Neural crest cell (in vitro differentiated cells): ENCODE measurements around the gene ABHD17B. TPM values are rescaled to one million over a fixed set of nuclear protein-coding genes. Genes with fewer than 3 reads are reported as not detected.

Source experiments
- DNase-seq: peaks from one replicate; pipeline ENCODE4 v3.0.0; 2021; ENCODE audit warnings: low read depth, mixed read lengths, low spot score
- H3K27ac Mint-ChIP-seq: one replicate; pipeline ENCODE4 v1.8.0; 2021; ENCODE audit warnings: mild to moderate bottlenecking, mixed read lengths; ENCODE audit not compliant: unreplicated experiment
- H3K27me3 Mint-ChIP-seq: 2 replicates; pipeline ENCODE4 v1.8.0; 2021; ENCODE audit warnings: low read depth, mild to moderate bottlenecking, mixed read lengths
- H3K36me3 Mint-ChIP-seq: 2 replicates; pipeline ENCODE4 v1.8.0; 2021; ENCODE audit warnings: low read depth, mild to moderate bottlenecking, mixed read lengths
- H3K4me1 Mint-ChIP-seq: 2 replicates; pipeline ENCODE4 v1.8.0; 2021; ENCODE audit warnings: mixed read lengths
- H3K4me3 Mint-ChIP-seq: one replicate; pipeline ENCODE4 v1.8.0; 2021; ENCODE audit warnings: mild to moderate bottlenecking, mixed read lengths
- H3K9me3 Mint-ChIP-seq: 2 replicates; pipeline ENCODE4 v1.8.0; 2021; ENCODE audit warnings: mixed read lengths
- total RNA-seq: library from RNA; stranded (reverse); gene quantifications from 2 replicates; pipeline ENCODE4 v1.2.1, GENCODE V29; 2021
- TF ChIP-seq, protein P1 (sequence below): fragments of 200-600 bp; sonication (generic); conservative IDR thresholded peaks from 2 replicates; pipeline ENCODE4 v1.5.0; 2021; ENCODE audit warnings: antibody characterized with exemption, mild to moderate bottlenecking

The ABHD17B gene
- total RNA-seq, 1 donor from 2014 or later: 42.1 TPM

DNA sequence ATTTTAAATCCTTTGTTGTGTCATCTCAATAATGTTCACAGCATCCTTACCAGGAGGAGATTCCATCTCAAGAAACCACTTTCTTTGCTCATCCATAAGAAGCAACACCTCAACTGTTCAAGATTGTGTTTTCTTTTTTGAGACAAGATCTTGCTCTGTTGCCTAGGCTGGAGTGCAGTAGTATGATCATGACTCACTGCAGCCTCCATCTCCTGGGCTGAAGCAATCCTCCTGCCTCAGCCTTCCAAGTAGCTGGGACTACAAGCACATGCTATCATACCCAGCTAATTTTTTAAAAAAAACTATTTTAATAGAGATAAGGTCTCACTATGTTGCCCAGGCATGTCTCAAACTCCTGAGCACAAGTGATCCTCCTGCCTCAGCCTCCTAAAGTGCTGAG is 60.0 kb downstream of the ABHD17B start:
- Mint-ChIP-seq H3K36me3 (peaks cover 9% of the 10 kb centered on the region), H3K27me3 (no peaks in the 10 kb centered on the region), H3K9me3 (peaks cover 5% of the 10 kb centered on the region), H3K27ac (no peak overlapping the region), H3K4me3 (no peak overlapping the region), H3K4me1 (no peaks in the 10 kb centered on the region)
- TF ChIP-seq, protein P1, sequence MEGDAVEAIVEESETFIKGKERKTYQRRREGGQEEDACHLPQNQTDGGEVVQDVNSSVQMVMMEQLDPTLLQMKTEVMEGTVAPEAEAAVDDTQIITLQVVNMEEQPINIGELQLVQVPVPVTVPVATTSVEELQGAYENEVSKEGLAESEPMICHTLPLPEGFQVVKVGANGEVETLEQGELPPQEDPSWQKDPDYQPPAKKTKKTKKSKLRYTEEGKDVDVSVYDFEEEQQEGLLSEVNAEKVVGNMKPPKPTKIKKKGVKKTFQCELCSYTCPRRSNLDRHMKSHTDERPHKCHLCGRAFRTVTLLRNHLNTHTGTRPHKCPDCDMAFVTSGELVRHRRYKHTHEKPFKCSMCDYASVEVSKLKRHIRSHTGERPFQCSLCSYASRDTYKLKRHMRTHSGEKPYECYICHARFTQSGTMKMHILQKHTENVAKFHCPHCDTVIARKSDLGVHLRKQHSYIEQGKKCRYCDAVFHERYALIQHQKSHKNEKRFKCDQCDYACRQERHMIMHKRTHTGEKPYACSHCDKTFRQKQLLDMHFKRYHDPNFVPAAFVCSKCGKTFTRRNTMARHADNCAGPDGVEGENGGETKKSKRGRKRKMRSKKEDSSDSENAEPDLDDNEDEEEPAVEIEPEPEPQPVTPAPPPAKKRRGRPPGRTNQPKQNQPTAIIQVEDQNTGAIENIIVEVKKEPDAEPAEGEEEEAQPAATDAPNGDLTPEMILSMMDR: no peak
- DNase-seq: no peak

DNA sequence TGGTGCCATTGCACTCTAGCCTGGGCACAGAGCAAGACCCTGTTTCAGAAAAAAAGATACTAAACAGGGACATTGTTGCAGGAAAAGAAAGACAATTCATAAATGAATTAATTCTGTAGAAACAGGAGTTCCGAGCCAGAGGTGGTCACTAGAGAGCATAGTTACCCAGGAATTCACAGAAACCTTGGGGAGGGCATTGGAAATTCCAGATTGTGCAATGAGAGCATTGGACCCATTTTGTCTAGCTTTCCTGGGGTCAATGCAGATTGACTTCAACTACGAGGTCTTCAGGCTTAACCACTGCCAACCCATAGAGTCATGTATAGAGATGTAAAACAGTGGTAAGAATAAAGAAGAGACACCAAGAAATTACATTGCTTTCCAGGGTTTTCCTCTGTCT is 63.1 kb downstream of the ABHD17B start:
- DNase-seq: no peak
- H3K4me3 Mint-ChIP-seq: no peak overlapping the region
- no peaks in the 10 kb centered on the region for H3K4me1 Mint-ChIP-seq
- no peak overlapping the region for H3K27ac Mint-ChIP-seq
- peaks cover 5% of the 10 kb centered on the region for H3K9me3 Mint-ChIP-seq
- peaks cover 6% of the 10 kb centered on the region for H3K36me3 Mint-ChIP-seq
- TF ChIP-seq, protein P1: no peak
- no peaks in the 10 kb centered on the region for H3K27me3 Mint-ChIP-seq

DNA sequence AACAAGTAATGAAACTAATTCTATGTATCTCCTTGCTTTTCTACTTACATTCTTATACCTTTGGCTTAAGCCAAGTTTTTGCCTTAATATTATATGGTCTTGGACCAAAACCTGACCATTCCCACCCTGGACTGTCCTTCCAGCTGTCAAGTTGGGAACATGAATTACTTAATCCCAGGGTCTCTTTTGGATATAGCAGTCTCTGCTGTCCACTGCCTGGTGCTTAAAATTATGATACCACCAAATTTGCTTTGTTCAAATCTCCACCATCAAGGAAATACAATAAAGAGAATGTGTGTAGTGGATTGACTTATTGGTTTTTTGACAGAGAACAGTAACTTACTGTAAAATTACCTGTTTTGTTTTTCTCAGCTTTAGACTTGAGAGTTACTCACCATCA is 66.2 kb downstream of the ABHD17B start:
- no peaks in the 10 kb centered on the region for H3K27me3 Mint-ChIP-seq

DNA sequence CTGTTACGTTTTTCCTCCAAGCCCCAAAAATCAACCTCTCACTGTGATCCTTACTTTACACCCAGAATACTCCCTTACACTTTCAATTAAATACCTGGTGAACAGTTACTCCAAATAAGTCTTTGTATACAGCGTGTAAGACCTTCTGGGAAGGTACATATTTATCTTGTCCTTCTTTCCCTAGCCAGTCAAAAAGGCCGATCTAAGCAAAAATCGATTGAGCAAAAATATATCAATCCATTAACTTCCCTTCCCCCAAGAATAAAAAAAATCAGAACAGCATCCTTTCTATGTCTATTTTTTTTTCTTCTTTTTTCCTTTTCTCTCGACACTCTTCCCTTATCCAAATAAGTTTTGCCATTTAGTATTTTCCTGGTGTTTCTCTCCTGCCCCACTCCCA is 71.3 kb downstream of the ABHD17B start:
- peaks cover 8% of the 10 kb centered on the region for H3K36me3 Mint-ChIP-seq

More for the DNA sequence above, 66.2 kb downstream of the ABHD17B start:
- Mint-ChIP-seq H3K27ac (no peak overlapping the region), H3K9me3 (no peaks in the 10 kb centered on the region), H3K4me3 (no peak overlapping the region), H3K36me3 (peaks cover 4% of the 10 kb centered on the region), H3K4me1 (no peaks in the 10 kb centered on the region)
- DNase-seq: no peak
- TF ChIP-seq, protein P1: no peak

DNA sequence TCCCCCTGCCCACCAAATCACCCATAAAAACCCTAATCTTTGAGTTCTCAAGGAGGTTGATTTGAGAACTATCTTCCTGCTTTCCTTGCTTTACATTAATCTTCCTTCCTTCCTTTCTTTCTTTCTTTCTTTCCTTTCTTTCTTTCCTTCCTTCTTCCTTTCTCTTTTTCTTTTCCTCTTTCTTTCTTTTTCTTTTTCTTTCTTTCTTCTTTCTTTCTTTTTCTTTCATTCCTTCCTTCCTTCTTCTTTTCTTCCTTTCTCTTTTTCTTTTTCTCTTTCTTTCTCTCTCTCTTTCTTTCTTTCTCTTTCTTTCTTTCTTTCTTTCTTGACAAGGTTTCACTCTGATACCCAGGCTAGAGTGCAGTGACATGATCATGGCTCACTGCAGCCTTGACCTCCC is 75.4 kb downstream of the ABHD17B start:
- Mint-ChIP-seq H3K4me3 (no peak overlapping the region), H3K27me3 (no peaks in the 10 kb centered on the region), H3K4me1 (no peaks in the 10 kb centered on the region), H3K27ac (no peak overlapping the region), H3K9me3 (peaks cover 19% of the 10 kb centered on the region), H3K36me3 (peaks cover 13% of the 10 kb centered on the region)
- DNase-seq: no peak
- TF ChIP-seq, protein P1: no peak

More for the DNA sequence above, 71.3 kb downstream of the ABHD17B start:
- Mint-ChIP-seq H3K4me3 (no peak overlapping the region), H3K27me3 (no peaks in the 10 kb centered on the region), H3K4me1 (no peaks in the 10 kb centered on the region), H3K9me3 (peaks cover 14% of the 10 kb centered on the region), H3K27ac (no peak overlapping the region)
- TF ChIP-seq, protein P1: no peak
- DNase-seq: no peak

DNA sequence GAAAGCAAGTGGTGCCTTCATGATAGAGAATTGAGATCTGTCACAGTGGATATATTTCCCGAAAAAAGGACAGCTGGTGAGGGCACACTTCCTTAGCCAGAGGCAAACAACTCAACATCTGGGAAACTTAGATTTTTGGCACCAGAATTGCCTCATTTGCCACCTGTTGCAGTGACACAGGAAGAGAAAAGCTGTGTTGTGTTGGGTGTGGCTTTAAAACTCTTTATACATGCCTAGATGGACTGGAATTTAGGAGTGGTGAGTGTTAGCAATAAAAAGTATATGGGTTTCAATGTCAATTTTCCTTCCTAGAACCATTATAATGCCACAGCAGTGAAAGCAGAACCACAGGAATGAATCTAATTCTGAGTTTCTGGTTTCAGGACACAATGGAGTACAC is 80.1 kb downstream of the ABHD17B start:
- Mint-ChIP-seq H3K27me3 (no peaks in the 10 kb centered on the region), H3K36me3 (peaks cover 12% of the 10 kb centered on the region), H3K9me3 (peaks cover 18% of the 10 kb centered on the region), H3K27ac (no peak overlapping the region), H3K4me1 (peaks cover 11% of the 10 kb centered on the region), H3K4me3 (no peak overlapping the region)
- no peak for DNase-seq
- TF ChIP-seq, protein P1: no peak
